Activated B cell treated with CpG ODN at 0.5 μM for 24 hours (primary cell): ENCODE results near the gene PRMT9. TPM values are rescaled to one million over a fixed set of nuclear protein-coding genes. Genes with fewer than 3 reads are reported as not detected.

Source experiments
- ATAC-seq: fragments of 200-7000 bp; cut with Tn5 transposase; one replicate; pipeline ENCODE4 v1.10.0; 2021; ENCODE audit warnings: low read depth, mild to moderate bottlenecking, moderate library complexity
- CTCF ChIA-PET: fragments of 350-600 bp; sonication (Branson Sonifier 250); formaldehyde crosslinking; loops from one replicate; lab custom pipeline; 2021; ENCODE audit warnings: antibody characterized with exemption; lab: Charles Lee
- POLR2A ChIA-PET: fragments of 350-600 bp; sonication (Branson Sonifier 250); formaldehyde crosslinking; loops from one replicate; lab custom pipeline; 2021; ENCODE audit warnings: antibody characterized with exemption; lab: Charles Lee
- DNase-seq: peaks from one replicate; pipeline ENCODE4 v3.0.0; 2022
- H3K27ac Mint-ChIP-seq: one replicate; pipeline ENCODE4 v1.8.0; 2020; ENCODE audit warnings: mixed read lengths
- H3K27me3 Mint-ChIP-seq: one replicate; pipeline ENCODE4 v1.8.0; 2021; ENCODE audit warnings: mixed read lengths
- H3K36me3 Mint-ChIP-seq: one replicate; pipeline ENCODE4 v1.8.0; 2021; ENCODE audit warnings: low read depth, mixed read lengths
- H3K4me1 Mint-ChIP-seq: one replicate; pipeline ENCODE4 v1.8.0; 2021; ENCODE audit warnings: mixed read lengths
- H3K4me3 Mint-ChIP-seq: one replicate; pipeline ENCODE4 v1.8.0; 2020; ENCODE audit warnings: mild to moderate bottlenecking, mixed read lengths
- H3K9me3 Mint-ChIP-seq: one replicate; pipeline ENCODE4 v1.8.0; 2020; ENCODE audit warnings: mixed read lengths
- intact Hi-C: fragments of 100-400 bp; cut with micrococcal nuclease; formaldehyde crosslinking; loops from one replicate; pipeline ENCODE4 v1.15.1; 2024
- total RNA-seq: library from RNA; stranded (reverse); gene quantifications from 2 replicates; pipeline ENCODE4 v1.2.3, GENCODE V29; 2022
- TF ChIP-seq, protein P1 (sequence below): fragments of 200-600 bp; IDR thresholded peaks from one replicate; pipeline ENCODE4 v1.8.0; 2022; ENCODE audit warnings: antibody characterized with exemption, mild to moderate bottlenecking

PRMT9 gene
- total RNA-seq, 1 donor from 2014 or later: 7.4 TPM

DNA sequence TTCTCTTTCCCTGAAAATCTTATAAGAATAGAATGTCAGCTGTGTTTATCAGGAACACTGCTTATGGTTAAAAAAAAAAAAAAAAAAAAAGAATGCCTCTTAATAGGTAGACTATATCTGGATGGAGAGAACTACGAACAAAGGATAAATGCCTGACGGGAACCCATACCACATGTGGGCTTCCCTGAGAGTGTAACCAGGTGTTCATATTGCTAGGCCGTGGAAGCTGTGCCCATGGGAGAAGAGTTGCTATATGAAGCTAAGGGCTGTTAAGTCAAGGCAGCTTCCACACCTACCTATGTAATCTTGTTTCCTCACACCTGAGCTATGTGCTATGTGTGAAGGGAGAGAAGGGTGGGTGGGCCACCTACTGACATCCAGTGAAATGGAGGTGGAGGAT is 39.5 kb downstream of the PRMT9 start:
- ChIA-PET POLR2A (interaction anchor here (0.6 to 0.7 kb wide), 2 partner anchors 12 to 27 kb away, joined by 4 to 8 read pairs; no protein-coding TSS in a partner anchor), CTCF (no interaction called here)
- Mint-ChIP-seq H3K27me3 (no peaks in the 10 kb centered on the region), H3K36me3 (peaks cover 61% of the 10 kb centered on the region), H3K4me1 (peaks cover 16% of the 10 kb centered on the region), H3K4me3 (no peak overlapping the region), H3K27ac (no peak overlapping the region), H3K9me3 (no peaks in the 10 kb centered on the region)
- DNase-seq: no peak
- intact Hi-C loops: no loop called here
- ATAC-seq: no peak
- TF ChIP-seq, protein P1, sequence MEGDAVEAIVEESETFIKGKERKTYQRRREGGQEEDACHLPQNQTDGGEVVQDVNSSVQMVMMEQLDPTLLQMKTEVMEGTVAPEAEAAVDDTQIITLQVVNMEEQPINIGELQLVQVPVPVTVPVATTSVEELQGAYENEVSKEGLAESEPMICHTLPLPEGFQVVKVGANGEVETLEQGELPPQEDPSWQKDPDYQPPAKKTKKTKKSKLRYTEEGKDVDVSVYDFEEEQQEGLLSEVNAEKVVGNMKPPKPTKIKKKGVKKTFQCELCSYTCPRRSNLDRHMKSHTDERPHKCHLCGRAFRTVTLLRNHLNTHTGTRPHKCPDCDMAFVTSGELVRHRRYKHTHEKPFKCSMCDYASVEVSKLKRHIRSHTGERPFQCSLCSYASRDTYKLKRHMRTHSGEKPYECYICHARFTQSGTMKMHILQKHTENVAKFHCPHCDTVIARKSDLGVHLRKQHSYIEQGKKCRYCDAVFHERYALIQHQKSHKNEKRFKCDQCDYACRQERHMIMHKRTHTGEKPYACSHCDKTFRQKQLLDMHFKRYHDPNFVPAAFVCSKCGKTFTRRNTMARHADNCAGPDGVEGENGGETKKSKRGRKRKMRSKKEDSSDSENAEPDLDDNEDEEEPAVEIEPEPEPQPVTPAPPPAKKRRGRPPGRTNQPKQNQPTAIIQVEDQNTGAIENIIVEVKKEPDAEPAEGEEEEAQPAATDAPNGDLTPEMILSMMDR: no peak

- intact Hi-C loops: no loop called here
- Mint-ChIP-seq H3K9me3 (no peaks in the 10 kb centered on the region), H3K4me1 (peaks cover 22% of the 10 kb centered on the region), H3K27ac (no peak overlapping the region), H3K36me3 (peaks cover 56% of the 10 kb centered on the region), H3K27me3 (no peaks in the 10 kb centered on the region), H3K4me3 (no peak overlapping the region)
- TF ChIP-seq, protein P1: no peak
- DNase-seq (no peak), ATAC-seq (no peak)
- ChIA-PET POLR2A (interaction anchor here (0.6 kb wide), 1 partner anchor 11 kb away, joined by 4 read pairs; no protein-coding TSS in a partner anchor), CTCF (no interaction called here)
Measured at GRCh38 chr4:147643616-147644015, 40.3 kb downstream of the PRMT9 start.

GRCh38 chr4:147640331-147640730 is 43.6 kb downstream of the PRMT9 start:
- ATAC-seq: no peak
- Mint-ChIP-seq H3K4me3 (no peak overlapping the region), H3K9me3 (no peaks in the 10 kb centered on the region), H3K27ac (no peak overlapping the region), H3K27me3 (no peaks in the 10 kb centered on the region), H3K4me1 (peaks cover 12% of the 10 kb centered on the region), H3K36me3 (peaks cover 68% of the 10 kb centered on the region)
- DNase-seq: no peak
- ChIA-PET POLR2A (interaction anchor here (0.9 kb wide), 1 partner anchor 23 kb away, joined by 3 read pairs; the partner anchor contains the start of gene TMEM184C), CTCF (no interaction called here)
- TF ChIP-seq, protein P1: no peak
- intact Hi-C loops: no loop called here

DNA sequence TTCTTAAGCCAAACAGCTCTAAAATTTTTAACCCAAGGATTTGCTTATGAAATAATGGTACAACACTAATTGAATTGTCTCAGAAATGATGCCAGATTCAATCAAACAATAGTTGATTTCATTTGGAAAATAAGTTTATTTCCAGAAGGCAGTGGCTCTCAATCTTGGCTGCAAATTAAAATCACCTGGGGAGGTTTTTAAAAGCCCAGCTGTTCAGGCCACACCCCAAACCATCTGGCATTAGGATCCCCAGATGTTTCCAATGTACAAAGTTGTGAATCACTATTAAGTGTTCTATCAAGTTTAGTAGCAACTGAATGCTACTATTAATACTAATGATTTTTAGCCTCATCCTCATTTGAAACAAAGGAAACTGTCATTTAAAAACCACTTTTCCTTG is 44.6 kb downstream of the PRMT9 start:
- Mint-ChIP-seq H3K27me3 (no peaks in the 10 kb centered on the region), H3K4me3 (no peak overlapping the region), H3K27ac (no peak overlapping the region), H3K9me3 (no peaks in the 10 kb centered on the region), H3K4me1 (peaks cover 12% of the 10 kb centered on the region), H3K36me3 (peaks cover 74% of the 10 kb centered on the region)
- DNase-seq (no peak), ATAC-seq (no peak)
- intact Hi-C loops: no loop called here
- CTCF ChIA-PET: no interaction called here
- POLR2A ChIA-PET: no interaction called here
- TF ChIP-seq, protein P1: no peak

DNA sequence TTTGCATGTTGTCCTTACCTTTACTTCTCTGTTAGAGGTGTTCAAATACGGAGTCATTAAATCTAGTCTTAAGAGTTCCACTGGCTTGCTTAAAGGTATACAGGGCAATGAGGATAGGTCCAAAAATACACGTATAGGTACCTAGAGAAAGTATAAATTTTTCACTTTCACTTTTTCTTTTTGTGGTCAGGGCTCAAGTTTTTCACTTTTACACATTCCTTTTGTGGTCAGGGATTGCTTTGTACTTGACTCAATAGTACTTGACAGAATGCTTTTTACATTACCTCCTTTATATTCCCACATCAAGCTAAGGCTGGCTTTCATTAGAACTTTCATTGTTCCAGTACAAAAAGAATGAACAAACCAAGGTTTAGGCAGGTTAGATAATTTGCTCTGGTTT is 45.0 kb downstream of the PRMT9 start:
- ATAC-seq (no peak), DNase-seq (no peak)
- Mint-ChIP-seq H3K4me1 (peaks cover 12% of the 10 kb centered on the region), H3K27me3 (no peaks in the 10 kb centered on the region), H3K36me3 (peaks cover 79% of the 10 kb centered on the region), H3K4me3 (no peak overlapping the region), H3K27ac (no peak overlapping the region), H3K9me3 (no peaks in the 10 kb centered on the region)
- ChIA-PET POLR2A (no interaction called here), CTCF (no interaction called here)
- TF ChIP-seq, protein P1: no peak
- intact Hi-C loops: no loop called here
